ENCODE measurements around the gene ARSA.

Gene ARSA

GRCh38 chr22:50671641-50672040, 43.7 kb upstream of the ARSA start:
- no peak for DNase-seq (ENCODE audit: low read depth)
- no peak overlapping the region for H3K4me3 ChIP-seq (ENCODE audit: low read depth, low read length)
- no peak for TF ChIP-seq POLR2A (IDR thresholded peaks at IDR 0.05; ENCODE audit: extremely low read depth, insufficient read length)
- no peak for TF ChIP-seq MAX (IDR thresholded peaks at IDR 0.05; ENCODE audit: low read depth, low read length)
- TF ChIP-seq CTCF (IDR thresholded peaks at IDR 0.05; ENCODE audit: low read depth, low read length): no peak
- no peak for TF ChIP-seq MYC (IDR thresholded peaks at IDR 0.05; ENCODE audit: low read depth, low read length)

- DNase-seq (ENCODE audit: low read depth): no peak
- H3K4me3 ChIP-seq (ENCODE audit: low read depth, low read length): no peak overlapping the region
- TF ChIP-seq MYC (IDR thresholded peaks at IDR 0.05; ENCODE audit: low read depth, low read length): no peak
- no peak for TF ChIP-seq MAX (IDR thresholded peaks at IDR 0.05; ENCODE audit: low read depth, low read length)
- TF ChIP-seq POLR2A (IDR thresholded peaks at IDR 0.05; ENCODE audit: extremely low read depth, insufficient read length): no peak
- no peak for TF ChIP-seq CTCF (IDR thresholded peaks at IDR 0.05; ENCODE audit: low read depth, low read length)
Measured at GRCh38 chr22:50670914-50671538, 43.1 kb upstream of the ARSA start.

- TF ChIP-seq CTCF (IDR thresholded peaks at IDR 0.05; ENCODE audit: low read depth, low read length) (no peak), MAX (IDR thresholded peaks at IDR 0.05; ENCODE audit: low read depth, low read length) (no peak), POLR2A (IDR thresholded peaks at IDR 0.05; ENCODE audit: extremely low read depth, insufficient read length) (no peak), MYC (IDR thresholded peaks at IDR 0.05; ENCODE audit: low read depth, low read length) (no peak)
- no peak for DNase-seq (ENCODE audit: low read depth)
- H3K4me3 ChIP-seq (ENCODE audit: low read depth, low read length): no peak overlapping the region
Measured at GRCh38 chr22:50670513-50670912, 42.6 kb upstream of the ARSA start.

GRCh38 chr22:50665738-50666137, 37.8 kb upstream of the ARSA start:
- H3K4me3 ChIP-seq (ENCODE audit: low read depth, low read length): no peak overlapping the region
- TF ChIP-seq MAX (IDR thresholded peaks at IDR 0.05; ENCODE audit: low read depth, low read length) (no peak), MYC (IDR thresholded peaks at IDR 0.05; ENCODE audit: low read depth, low read length) (no peak), CTCF (IDR thresholded peaks at IDR 0.05; ENCODE audit: low read depth, low read length) (no peak), POLR2A (IDR thresholded peaks at IDR 0.05; ENCODE audit: extremely low read depth, insufficient read length) (no peak)
- no peak for DNase-seq (ENCODE audit: low read depth)

DNA sequence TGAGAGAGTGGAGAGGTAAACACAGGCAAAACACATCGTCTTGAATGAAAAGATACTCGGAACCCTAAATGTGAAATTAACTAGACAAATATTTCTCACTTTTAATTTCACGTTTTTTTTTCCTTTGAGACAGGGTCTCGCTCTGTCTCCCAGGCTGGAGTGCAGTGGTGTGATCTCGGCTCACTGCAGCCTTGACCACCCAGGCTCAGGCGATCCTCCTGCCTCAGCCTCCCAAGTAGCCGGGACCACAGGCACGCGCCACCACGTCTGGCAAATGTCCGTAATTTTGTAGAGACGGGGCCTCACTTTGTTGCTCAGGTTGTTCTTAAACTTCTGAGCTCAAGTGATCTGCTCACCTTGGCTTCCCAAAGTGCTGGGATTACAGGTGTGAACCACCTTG, 37.3 kb upstream of the ARSA start:
- no peak for DNase-seq (ENCODE audit: low read depth)
- TF ChIP-seq CTCF (IDR thresholded peaks at IDR 0.05; ENCODE audit: low read depth, low read length) (no peak), MAX (IDR thresholded peaks at IDR 0.05; ENCODE audit: low read depth, low read length) (no peak), POLR2A (IDR thresholded peaks at IDR 0.05; ENCODE audit: extremely low read depth, insufficient read length) (no peak), MYC (IDR thresholded peaks at IDR 0.05; ENCODE audit: low read depth, low read length) (no peak)
- H3K4me3 ChIP-seq (ENCODE audit: low read depth, low read length): no peak overlapping the region
